ENCODE data around the gene RPTOR.
"Not testable (repeated sequence)": the region's sequence is repeated elsewhere in the genome, so short reads cannot be mapped to it uniquely, and the experiment has no call there.

The RPTOR gene

DNA sequence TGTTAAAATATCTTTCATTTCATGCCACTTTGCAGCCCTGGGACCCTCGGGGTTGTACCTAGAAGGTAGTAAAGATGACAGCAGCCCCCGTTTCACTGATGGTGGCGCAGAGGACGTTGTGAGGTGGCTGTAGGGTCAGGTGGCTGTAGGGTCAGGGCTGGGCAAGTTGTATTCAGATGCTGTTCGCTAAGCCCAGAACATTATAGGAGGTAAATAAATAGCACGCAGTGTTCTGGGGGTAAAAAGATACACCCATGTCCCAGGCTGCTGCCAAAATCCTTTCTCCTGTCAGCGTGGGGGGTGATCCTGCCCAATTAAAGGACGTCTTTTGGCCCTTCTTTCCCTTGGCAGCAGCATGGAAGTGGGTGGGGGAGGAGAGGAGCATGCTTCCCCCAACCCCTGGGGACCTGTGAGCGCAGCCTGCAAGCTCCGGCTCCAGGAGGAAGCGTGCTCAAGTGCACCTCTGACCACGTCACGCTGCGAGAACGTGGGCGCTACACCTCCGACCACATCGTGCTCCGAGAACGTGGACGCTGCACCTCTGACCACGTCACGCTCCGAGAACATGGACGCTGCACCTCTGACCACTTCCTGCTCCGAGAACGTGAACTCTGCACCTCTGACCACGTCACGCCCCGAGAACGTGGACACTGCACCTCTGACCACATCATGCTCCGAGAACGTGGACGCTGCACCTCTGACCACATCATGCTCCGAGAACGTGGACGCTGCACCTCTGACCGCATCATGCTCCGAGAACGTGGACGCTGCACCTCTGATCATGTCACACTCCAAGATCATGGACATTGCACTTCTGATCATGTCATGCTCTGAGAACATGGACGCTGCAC is 182.1 kb downstream of the RPTOR start:
- no peak for DNase-seq

DNA sequence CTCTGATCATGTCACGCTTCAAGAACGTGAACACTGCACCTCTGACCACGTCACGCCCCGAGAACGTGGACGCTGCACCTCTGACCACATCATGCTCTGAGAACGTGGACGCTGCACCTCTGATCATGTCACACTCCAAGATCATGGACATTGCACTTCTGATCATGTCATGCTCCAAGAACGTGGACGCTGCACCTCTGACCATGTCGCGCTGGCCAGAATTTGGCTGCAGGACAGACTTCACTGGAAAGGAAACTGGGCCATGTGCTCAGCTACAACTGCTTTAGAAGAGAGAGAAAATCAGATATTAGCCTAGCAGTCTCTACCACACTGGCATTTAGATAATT is 182.7 kb downstream of the RPTOR start:
- no peak for DNase-seq

DNA sequence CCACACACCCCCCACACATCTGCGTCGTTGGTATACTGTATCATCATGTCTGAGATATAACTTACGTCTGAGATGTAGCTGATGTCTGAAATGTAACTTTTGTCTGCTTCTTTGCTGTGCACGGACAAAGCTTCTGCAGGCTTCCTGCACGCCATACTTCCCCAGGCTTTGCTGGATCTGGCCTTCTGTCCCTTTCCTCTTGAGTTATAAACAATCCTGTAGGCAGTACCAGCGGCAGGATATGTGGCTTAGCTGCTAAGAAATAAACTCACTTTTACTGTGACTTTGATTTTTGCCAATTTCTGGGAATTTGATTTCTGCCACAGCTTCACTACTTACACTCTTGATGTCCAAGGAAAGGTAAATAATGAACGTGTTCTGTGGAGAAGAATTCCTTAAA is 184.4 kb downstream of the RPTOR start:
- no peak for DNase-seq

DNA sequence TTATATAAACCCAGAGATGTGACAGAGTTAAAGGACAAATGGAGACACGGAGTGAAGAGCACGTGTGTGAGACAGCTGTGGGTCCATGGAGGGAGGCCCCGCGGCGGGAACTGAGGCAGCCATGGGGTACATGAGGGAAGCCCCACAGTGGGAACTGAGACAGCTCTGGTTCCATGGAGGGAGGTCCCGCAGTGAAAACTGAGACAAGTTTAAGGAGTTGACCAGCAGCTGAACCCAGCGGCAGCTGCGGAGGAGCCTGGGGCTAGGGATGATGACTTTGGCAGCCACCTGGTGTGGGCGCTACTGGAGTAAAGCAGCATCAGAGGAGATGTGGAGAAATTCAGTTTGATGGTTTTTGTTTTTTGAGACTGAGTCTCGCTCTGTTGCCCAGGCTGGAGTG is 185.1 kb downstream of the RPTOR start:
- no peak for DNase-seq

DNA sequence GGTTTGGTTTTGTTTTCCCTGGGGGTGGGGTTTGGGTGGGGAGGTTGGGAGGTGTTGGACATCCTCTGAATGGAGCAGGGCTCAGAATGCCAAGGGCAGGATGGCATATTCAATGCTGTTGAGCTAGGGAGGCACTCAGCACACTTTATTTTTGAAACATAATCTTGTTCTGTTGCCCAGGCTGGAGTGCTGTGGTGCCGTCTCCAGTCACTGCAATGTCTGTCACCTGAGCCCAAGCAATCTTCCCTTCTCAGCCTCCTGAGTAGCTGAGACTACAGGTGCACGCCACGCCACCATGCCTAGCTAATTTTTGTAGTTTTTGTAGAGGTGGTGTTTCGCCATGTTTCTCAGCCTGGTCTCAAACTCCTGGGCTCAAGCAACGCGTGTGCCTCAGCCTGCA is 186.1 kb downstream of the RPTOR start:
- DNase-seq, result no peak

DNA sequence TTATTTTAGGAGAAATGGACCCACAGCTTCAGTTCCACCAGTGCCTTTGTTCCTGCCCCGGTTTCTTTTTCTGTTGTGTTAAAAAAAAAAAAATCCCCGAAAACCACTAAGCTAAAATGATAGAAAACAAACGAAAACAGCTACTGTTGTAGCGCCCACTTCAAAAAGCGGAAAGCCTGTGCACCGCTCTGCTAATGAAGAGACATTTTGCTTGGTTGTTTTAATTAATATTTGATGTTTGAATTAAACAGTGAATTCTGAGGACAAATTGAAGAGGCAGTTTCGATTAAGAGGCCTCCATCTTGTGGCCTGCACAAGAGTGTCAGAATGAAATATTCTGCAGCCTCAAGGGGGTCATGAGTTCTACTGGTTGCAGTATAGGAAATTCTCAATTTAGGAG is 186.7 kb downstream of the RPTOR start:
- no peak for DNase-seq

DNA sequence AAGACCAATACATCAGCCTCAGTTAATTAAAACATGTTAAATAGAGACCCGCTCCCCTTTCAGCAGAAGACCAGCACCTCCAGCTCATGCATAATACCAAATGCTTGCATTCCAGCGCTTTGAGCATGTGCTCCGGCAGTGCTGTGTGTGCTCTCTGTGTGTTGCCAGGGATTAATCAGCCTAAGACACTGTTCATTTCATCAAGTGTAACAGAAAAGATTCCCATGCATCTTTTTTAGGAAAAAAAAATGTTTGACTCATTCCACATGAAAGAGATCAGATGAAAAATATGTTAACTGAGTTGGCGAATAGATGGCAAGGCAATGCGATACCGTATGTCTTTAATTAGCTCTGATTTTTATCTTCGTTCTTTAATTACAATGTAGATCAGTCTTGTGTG is 187.6 kb downstream of the RPTOR start:
- DNase-seq, result no peak

DNA sequence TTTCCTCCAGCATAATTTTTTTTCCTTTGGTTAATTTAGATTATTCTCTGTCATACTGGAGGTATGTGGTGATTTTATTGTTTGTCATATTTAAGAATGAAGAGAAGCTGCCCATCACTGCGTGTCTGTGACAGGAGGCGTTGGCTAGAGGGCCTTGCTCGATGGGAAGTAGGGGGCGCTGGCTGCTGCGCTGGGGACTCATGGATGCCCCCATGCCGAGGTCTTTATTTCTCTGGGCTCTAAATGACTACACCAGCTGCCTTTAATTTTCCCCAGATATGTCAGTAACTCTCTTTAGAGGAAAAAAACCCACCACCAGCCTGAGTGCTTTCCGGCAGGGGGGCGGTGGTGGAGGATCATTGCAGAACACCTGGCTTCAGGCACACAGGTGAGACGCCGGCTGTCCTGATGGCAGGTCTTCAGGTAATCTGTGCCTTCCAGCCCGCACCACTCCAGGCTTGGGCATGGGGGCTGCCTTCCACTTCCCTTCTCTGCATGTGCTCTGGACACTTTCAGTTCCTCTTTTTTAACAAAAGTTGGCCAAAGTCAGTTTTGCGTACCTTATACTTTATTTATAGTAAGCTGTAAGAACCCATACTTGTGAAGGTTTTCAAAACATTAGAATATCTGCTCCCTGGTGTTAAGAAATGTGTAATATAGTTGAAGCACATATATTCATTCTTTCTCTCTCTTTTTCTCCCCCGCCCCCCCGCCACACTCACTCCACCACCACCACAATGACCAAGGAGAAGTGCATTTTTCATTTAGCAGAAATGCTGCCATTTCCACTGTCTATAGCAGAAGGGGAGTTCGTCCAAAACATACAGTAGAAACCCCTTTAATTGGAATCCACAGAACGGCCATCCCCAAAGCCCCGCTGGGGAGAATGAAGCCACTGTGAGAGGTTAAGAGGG is 192.7 kb downstream of the RPTOR start:
- DNase-seq, result no peak

DNA sequence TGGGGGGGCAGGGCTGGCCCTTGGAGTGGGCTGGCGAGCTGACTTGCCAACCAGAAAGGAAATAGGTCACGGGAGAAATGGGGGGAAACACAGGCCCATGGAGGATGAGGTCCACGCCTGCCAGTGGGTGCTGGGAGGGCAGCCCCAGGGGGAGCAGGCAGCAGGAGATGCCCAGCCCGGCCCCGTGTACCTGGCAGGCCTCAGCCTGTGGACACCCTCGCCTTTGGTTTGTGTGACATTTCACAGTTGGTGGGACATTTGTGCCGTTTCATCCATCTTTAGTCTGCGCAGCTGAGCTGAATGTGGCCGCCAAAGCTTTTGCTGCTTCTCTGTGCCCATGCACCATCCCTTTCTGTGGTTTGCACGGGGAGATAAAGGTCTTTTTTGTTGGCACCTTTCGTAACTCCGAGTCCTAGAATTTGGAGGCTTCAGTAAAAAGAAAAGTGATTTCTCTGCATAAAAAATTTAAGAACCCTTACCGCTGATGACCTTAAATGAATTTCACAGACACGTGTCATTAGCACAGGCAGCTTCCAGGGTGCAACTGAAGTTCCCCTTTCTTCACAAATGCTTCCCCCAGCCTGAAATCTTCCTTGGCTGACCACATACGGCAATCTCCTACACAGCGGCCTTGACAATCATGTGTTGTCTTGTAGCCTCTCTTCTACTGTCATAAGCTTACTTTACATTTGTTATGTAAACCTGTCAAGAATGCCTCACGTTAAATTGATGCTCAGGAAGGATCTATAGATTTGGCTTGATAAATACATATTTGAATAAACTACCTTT is 193.6 kb downstream of the RPTOR start:
- no peak for DNase-seq

DNA sequence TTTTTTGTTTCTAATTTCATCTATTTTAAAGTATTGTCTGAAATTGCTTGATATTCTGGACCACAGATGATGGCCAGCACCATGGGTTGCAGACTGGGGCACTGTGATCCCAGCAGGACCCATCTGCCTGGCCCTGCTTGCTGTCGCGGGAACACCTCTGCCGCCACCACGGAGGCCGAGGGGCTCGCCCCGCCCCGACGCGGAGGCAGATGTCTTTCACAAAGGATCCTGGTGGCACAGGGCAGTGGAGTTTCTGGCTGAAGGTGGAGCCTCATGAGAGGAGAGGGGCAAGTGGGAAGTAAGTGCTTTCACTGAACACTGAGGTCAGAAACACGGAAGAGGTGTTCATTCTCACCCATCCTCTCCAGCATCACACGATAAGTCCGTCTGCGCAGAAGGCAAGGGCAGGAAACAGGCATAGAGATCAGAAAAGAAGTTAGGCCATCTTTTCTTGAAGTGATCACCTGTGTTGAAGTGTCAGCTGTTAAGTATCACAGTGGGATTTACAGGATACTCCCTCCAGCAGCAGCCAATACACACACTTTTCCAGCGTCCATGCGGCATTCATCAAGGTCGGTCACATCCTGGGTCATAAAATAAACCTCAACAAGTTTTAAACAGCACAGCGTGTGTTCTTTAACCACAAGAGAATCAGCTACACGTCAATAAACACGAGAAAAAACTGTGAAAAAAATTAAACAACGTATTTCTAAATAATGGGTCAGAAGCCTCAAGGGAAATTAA is 194.5 kb downstream of the RPTOR start:
- no peak for DNase-seq

DNA sequence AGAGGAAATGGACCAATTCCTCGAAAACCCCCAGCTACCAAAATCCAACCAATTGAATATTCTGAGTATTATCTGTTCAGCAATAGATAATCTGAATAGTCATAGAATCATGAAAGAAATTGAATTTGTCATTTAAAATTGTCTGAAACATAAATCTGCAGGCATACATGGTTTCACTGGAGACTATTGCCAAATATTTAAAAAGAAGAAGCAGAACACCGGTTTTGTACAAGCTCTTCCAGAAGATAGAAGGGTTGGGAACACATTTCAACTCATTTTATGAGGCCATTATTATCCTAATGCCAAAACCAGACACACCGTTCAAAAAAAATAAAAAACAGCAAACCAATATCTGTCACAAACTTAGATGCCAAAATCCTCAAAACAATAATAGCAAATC is 195.5 kb downstream of the RPTOR start:
- no peak for DNase-seq

DNA sequence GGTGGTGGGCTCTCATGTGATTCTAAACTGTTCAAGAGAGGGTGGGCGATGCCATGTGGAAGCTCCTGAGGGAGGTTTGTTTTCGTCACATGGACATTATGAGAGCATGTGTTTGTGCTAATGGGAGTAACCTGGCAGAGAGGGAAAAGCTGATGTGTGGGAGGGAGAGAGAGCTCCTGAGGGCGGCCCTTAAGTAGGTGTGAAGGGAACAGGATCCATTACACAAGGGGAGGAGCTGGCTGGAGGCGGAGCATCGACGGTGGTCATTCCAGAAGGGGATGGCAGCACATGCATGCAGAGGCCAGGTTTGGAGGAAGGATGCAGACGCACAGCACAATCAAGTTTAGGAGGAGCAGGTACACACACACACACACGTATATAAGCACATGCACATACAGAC is 197.5 kb downstream of the RPTOR start:
- DNase-seq, result no peak

DNA sequence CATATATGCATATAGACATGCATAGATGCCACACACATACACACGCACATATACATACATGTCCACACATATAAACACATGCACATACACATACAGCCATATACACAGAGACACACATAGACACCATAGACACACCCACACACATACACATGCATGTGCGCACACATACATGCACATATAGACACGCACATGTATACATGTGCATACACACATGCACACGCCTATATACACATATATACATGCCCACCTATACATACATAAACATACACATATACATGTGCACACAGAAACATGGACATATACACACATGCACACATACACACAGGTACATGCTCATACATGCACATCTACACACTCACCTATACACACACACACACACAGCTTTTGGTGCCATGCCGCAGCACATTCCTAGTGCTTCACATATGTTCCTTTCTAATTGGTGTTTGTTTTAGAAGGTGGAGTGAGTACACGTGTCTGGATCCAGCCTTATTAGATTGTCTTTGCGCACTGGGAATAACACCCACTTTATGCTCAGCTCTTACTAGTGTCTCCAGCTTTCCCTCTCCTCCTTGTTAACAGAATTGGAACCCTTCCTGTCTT is 198.0 kb downstream of the RPTOR start:
- no peak for DNase-seq

DNA sequence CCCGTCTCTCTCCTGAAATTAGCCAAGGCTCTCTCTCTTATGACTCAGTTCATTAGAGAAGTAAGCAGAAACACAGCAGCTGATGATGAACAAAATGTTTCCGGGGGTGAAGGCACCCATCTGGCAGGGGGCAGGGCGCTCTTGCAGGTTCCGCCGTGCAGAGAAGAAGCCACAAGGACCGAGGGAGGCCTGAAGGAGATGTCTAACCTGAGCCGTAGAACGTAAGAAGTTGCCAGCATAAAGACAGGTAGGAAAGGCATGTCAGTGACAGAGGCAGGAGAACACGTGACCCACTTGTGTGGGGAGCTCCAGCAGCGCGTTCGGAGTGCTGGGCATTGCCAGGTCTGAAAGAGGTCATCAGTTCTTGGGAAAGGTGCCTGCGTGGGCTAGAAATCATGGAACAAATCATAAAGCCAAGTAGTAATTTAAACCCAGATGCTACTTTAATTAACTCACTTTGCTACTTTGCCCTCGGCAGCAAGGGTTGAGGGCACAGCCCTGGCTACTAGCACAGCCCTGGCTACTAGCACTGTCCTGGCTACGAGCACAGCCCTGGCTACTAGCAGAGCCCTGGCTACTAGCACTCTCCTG is 198.6 kb downstream of the RPTOR start:
- DNase-seq, result no peak

DNA sequence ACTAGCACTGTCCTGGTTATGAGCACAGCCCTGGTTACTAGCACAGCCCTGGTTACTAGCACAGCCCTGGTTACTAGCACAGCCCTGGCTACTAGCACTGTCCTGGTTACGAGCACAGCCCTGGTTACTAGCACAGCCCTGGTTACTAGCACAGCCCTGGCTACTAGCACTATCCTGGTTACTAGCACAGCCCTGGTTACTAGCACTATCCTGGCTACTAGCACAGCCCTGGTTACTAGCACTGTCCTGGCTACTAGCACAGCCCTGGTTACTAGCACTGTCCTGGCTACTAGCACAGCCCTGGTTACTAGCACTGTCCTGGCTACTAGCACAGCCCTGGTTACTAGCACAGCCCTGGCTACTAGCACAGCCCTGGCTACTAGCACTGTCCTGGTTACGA is 199.3 kb downstream of the RPTOR start:
- DNase-seq, result not testable (repeated sequence)

DNA sequence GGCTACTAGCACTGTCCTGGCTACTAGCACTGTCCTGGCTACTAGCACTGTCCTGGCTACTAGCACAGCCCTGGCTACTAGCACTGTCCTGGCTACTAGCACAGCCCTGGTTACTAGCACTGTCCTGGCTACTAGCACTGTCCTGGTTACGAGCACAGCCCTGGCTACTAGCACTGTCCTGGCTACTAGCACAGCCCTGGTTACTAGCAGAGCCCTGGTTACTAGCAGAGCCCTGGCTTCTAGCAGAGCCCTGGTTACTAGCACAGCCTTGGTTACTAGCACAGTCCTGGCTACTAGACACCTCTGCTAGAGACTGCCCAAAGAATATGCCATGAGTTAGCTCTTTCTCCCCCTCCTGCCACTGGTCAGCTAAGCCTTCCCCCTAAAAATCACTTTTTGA is 200.1 kb downstream of the RPTOR start:
- not testable (repeated sequence) for DNase-seq

DNA sequence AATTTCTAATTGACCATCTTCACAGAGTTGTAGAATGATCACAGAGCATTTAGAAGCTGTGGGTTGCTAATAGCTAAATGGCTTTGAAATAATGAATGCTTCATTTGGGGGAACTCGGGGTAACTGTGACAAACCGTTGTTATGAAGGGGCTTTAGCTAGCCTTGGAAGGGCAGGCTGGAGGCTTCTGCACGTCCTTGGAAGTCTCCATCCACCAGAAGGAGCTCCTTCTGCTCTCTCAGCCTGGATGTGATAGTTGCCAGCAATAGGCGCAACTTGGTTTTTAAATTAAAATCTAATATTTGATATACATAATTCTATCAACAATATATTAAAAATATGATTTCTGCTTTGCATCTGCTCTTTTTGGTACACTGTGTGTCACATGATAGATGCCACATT is 200.5 kb downstream of the RPTOR start:
- no peak for DNase-seq

DNA sequence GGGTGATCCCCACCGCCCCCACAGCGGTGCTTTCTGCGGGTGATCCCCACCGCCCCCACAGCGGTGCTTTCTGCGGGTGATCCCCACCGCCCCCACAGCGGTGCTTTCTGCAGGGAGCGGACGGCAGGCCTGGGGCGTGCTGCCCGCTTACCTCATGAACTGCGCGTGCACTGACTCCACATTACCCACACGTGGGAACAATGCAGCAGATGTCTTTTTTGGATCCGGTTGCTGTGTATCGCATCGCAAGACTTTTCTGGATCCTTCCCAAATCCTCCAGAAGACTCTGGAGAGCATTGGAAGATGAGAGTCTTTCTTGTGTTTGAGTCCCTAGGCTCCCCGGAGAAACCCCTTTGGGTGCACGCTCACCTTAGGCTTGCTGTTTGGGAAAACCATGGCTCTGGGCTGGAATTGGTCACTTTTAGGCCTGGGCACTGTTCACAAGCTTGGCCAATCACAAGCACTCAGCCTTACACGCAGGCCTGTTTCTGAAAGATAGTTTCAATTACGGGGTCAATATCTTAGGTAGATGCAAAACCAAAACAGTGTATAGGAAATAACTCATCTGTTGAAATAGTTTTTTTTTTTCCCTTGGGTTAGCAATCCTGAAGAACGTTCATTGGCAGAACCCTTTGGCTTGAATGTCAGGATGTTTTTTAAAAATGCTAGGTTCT is 201.8 kb downstream of the RPTOR start:
- no peak for DNase-seq

DNA sequence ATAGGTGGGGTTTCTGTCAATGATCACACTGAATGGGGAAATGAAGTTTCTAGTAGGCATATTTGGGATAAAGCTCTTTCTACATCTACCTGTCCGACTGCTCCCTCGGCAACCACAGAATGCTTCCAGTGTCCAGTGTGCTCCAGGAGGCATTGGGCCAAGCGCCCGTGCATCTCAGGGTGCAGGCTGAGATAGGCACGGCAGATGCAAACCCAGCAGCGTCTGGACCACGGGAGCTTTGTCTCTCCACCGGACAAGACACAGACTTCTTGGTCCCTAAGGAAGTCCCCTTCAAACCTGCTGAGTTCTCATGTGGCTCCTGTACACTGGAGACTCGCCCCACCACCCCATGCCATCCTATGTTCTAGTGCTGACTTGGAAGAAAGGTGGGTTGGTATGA is 202.8 kb downstream of the RPTOR start:
- DNase-seq, result no peak

DNA sequence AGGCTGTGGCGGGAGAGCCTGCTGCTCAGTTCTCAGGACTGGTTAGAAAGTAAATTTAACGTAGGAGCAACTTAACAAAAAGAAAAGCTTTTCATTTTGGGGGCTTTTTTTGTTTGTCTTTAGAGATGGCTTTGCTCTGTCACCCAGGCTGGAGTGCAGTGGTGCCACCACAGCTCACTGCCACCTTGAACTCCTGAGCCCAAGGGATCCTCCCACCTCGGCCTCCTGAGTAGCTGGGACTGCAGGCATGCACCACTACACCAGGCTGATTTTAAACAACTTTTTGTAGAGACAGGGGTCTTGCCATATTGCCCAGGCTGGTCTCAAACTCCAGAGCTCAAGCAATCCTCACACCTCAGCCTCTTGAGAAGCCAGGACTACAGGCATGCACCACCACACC is 205.0 kb downstream of the RPTOR start:
- DNase-seq, result no peak

DNA sequence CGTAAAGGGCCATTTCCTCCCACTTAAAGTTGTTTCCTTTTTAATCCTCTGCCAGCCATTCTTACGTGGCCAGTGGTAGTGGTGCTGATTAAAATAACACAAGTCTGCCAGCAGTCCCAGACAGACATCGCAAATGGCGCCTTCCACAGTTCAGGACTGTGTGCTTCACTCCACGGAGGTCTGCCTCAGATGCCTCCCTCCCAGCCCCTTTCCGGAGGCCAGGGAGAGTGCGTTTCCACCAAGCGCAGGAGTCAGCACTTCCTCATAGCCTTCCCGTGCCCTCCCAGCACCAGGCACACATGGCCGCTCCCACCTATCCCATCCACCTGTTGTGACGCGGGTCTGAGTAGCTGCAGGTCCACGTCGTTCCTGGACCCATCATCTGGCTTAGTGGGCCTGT is 205.6 kb downstream of the RPTOR start:
- DNase-seq, result no peak
